Frontal cortex (tissue), 4 donors: ENCODE results near the gene NUP93. TPM values are rescaled to one million over a fixed set of nuclear protein-coding genes. Genes with fewer than 3 reads are reported as not detected.
A peak's percentile ranks its signal among the peaks of the same experiment; 100 is the strongest.

Experiments used
- DNase-seq, 2 donors: peaks; one replicate each; pipeline ENCODE4 v3.0.0; 2012; ENCODE audit warnings: low spot score in 2 of 2
- FAIRE-seq: peaks from 2 replicates; lab custom pipeline; 2012; peaks lifted over from hg19 to GRCh38; lab: Jason Lieb, UNC
- total RNA-seq: library from RNA; depleted of rRNA; stranded (reverse); fragments of >200 nt; gene quantifications from one replicate; pipeline ENCODE4 v1.2.3, GENCODE V29; 2014
- donor health status: control.
- donor health status: control.
- donor health status: control.

The NUP93 gene
- total RNA-seq, result 219 TPM

GRCh38 chr16:56729735-56730662, at the start of gene NUP93:
NUP93 (plus strand) TSS chr16:56730129; CDS start chr16:56748248, 18,119 bp downstream.
- FAIRE-seq (no peak), DNase-seq (peak; percentile 89 to 90)

GRCh38 chr16:56681939-56682702, 47.8 kb upstream of the NUP93 start, which contains the start of gene MT1X:
MT1X (plus strand) TSS chr16:56682470; CDS start chr16:56682541, 71 bp downstream.
- FAIRE-seq (no peak), DNase-seq (peak; percentile 74 to 87)

DNA sequence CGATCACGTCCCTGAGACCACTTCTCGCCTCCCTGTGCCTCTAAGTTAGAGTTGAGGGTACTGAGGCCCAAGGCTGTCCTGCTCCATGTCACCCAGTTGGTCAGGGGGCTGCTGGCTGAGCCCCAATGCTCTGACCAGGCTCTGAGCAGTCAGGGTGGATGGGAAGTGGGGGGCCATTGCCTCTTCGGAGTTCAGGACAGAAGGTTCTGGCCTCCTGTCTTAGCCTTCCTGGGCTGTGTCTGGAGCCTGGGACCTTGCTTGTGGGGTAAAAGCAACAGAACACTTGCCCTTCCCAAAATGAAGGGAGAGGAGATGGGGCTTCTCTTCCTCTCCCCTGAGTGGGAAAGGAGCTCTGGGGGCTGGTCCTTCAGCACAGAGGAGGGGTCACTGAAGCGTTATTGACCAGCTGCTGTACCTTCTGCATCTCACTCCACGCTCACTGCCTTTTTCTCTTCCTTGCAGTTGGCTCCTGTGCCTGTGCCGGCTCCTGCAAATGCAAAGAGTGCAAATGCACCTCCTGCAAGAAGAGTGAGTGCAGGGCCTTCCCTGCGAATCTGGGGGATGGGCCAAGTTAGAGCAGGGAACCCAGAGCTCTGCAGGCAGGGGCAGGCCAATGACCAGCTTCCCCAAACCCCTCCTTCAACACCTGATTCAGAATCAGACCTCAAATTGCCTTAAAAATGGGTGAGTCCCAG, 47.1 kb upstream of the NUP93 start:
- no peak for FAIRE-seq
- no peak for DNase-seq

- FAIRE-seq (no peak), DNase-seq (no peak)
Measured at GRCh38 chr16:56683424-56684172, 46.3 kb upstream of the NUP93 start.

DNA sequence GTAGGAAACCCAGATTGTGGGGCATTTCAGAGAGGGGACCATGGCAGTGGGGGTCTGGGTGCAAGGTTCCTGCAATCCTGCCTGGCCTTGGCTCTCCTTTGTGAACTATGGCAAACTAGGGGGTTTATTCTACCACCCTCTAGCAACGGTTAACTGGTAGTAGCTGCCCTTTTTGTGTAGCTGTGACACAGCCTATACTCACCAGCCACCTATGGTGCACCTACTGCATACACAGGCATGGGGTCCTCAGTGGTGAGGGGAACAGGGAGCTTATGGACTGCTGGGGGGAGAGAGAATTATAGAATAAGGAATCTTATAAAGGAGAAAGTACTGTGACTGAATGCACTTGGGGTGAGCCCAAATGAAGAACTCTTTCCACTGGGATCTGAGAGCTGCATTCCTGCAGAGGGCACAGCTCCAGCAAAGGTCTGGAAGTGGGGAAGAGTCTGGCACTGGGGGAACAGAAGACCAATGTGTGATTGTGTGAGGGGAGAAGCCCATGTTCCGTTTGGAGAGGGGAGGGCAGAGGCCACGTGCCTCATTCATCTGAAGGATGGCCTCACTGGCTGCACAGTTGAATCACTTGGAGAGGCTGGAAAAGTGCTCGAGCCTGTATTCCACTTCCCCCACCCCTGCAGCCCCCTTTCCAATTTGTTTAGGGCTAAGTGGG, 45.5 kb upstream of the NUP93 start:
- DNase-seq (no peak), FAIRE-seq (no peak)

DNA sequence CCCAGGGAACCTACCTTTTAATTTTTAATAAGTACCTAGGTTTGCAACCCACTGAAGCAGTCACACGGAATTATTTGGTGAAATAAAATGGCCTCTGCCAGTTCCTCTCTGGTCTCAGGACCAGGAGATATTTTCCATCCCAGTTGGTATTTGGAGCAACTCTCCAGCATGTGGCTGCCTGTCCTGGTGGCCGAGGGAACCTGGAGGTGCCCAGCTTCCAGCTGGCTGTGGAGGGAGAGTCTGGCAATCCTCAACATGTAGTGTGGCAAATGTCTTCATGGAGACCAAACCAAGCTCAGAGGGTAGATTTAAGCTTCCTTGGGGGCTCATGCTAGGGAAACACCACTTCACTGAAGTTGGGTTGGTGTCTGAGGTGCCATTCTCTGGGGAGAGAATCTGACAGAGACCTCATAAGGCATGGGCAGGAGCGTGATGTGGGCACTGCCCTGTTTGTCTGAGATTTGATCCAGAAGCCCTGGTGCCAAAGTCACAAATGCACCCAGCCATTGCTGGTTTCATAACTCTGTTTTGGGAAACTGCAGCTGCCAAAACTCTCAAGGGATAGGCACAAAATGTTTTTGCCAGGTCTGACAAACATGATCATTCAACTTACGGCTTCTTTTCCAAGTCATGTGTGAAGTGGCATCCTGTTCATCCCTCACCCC, 44.9 kb upstream of the NUP93 start:
- DNase-seq, result no peak
- FAIRE-seq, result no peak

GRCh38 chr16:56686758-56687157, 43.2 kb upstream of the NUP93 start:
- FAIRE-seq, result no peak
- DNase-seq, result no peak

- FAIRE-seq (no peak), DNase-seq (no peak)
Measured at GRCh38 chr16:56688762-56689161, 41.2 kb upstream of the NUP93 start.

DNA sequence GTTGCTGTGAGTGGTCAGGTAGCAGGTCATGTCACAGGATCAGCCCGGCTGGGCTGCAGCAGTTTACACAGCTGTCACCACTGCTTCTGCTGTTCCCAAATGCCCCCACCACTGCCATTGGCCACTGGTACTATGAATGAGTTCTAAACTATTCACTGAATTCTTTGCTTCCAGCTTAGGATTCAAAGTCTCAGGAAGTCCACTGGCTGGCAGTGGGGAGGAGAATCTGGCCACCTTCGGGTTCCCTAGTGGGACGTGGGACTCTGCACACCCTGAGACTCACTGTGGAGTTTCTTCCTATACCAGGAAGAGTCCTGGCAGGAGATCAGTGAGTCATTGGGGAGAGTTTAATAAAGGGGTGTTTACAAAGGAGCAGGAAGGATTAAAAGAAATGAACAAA, 40.8 kb upstream of the NUP93 start:
- DNase-seq (no peak), FAIRE-seq (no peak)

GRCh38 chr16:56690420-56691122, 39.4 kb upstream of the NUP93 start:
- FAIRE-seq, result no peak
- DNase-seq, result no peak

DNA sequence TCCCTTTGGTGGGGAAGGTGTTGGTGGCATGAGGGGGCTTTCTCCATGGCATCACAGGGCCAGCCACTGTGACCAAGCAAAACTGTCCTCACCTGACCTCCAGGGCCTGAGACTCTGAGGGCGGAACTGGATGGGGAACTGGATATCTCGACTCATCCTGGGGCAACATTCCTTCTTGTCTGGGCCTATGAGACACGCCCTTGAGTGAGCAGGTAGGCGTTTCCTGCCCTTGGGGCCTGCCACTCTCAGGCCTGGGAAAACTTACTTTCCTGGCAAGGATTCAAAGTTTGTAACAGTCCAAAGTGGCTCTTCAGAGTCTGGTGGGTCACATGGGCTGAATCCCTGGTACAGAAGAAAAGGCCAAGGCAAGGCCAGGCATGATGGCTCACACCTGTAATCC, 38.0 kb upstream of the NUP93 start:
- DNase-seq (no peak), FAIRE-seq (no peak)

DNA sequence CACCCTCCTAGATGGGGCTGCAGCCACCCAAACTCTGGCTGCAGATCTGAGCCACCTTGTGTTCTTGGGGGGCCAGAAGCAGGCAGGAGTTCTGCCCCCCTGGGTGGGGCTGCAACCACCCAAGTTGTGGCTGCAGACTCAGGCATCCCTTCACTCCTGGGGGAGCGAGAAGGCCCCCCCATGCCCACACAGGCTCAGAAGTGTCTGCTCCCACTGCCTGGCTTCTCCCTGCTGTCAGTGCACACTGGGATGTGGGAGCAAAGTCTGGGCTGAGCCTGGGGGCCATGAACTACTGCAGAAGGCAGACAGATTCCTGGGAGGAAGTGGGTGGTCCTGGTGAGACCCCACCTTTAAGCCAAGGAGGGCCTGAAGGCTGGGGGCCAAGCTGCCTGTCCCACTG, 34.7 kb upstream of the NUP93 start:
- FAIRE-seq (no peak), DNase-seq (no peak)

DNA sequence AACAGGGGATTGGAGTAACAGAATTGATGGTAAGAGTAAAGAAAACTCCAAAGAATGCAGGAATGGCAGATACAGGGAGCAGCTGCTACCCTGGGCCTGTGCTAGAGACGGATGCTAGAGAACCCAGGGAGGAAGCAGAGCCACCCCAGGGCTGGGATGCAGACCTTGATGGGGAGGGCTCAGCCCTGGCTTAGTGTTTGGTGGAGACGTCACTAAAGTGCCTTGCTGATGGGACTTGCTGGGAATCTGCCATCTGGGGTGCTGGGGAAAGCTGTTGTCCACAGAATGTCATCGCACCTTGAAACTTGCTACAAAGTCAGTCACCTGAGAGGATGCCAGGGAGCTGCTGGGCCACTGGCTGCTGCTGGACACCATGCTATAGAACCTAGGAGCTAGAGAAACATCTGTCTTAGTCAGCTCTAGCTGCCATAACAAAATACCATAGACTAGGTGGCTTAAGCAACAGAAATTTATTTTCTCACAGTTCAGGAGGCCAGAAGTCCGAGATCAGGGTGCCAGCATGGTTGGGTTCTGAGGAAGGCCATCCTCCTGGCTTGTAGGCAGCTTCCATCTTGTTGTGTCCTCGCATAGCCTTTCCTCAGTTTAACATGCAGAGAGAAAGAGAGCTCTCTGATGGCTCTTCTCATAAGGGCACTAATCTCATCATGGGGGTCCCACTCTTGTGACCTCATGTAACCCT, 32.3 kb upstream of the NUP93 start:
- DNase-seq, result no peak
- no peak for FAIRE-seq

DNA sequence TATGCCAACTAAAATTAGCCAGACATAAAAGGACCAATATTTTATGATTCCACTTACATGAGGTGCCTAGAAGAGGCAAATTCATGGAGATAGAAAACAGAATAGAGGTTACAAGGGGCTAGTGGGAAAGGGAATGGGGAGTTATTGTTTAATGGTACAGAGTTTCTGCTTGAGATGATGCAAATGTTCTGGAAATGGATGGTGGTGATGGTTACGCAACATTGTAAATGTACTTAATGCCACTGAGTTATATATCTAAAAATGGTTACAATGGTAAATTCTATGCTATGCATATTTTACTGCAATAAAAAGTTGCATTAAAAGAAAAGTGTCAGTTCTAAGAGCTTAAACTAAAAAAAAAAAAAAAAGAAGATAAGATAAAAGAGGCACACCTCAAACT, 29.7 kb upstream of the NUP93 start:
- FAIRE-seq, result no peak
- DNase-seq, result no peak

- FAIRE-seq (no peak), DNase-seq (no peak)
Measured at GRCh38 chr16:56700631-56701030, 29.3 kb upstream of the NUP93 start.

DNA sequence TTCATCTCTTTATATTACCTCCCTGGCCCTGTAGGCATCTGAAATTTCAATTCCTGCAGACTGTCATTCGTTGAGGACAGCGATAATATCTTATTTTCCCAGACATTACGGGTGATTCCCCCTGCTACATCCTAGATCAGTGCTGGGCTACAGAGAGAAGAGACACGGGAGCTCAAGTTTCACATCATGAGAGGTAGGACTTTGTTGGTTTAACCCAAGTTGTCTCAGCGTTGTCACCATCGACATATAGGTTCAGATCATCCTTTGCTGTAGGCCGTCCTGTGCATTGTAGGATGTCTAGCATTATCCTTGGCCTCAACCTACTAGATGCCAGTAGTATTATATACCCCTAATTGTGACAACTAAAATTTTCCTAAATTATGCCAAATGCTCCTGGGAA, 28.4 kb upstream of the NUP93 start:
- no peak for DNase-seq
- FAIRE-seq, result no peak

DNA sequence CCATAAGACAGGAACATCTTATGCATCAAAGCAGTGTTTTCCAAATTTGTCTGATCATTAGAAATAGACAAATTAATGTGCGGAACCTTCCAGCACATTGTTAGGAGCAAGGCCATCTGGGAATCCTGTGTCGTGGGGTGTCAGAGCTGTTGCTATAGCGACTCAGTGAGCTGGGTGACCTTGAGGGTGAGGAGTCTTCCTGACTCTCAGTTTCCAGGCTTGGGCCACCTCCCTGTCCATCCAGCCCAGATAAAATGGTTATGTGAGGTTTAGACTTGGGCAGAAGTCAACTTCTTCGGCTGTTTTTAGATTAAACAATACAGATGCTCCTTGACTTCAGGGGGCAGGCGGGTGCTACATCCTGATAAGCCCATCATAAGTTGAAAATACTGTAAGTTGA, 27.1 kb upstream of the NUP93 start:
- no peak for FAIRE-seq
- no peak for DNase-seq
